ENCODE measurements around the gene RNPEPL1. TPM values are rescaled to one million over a fixed set of nuclear protein-coding genes. Genes with fewer than 3 reads are reported as not detected.

Gene RNPEPL1, protein sequence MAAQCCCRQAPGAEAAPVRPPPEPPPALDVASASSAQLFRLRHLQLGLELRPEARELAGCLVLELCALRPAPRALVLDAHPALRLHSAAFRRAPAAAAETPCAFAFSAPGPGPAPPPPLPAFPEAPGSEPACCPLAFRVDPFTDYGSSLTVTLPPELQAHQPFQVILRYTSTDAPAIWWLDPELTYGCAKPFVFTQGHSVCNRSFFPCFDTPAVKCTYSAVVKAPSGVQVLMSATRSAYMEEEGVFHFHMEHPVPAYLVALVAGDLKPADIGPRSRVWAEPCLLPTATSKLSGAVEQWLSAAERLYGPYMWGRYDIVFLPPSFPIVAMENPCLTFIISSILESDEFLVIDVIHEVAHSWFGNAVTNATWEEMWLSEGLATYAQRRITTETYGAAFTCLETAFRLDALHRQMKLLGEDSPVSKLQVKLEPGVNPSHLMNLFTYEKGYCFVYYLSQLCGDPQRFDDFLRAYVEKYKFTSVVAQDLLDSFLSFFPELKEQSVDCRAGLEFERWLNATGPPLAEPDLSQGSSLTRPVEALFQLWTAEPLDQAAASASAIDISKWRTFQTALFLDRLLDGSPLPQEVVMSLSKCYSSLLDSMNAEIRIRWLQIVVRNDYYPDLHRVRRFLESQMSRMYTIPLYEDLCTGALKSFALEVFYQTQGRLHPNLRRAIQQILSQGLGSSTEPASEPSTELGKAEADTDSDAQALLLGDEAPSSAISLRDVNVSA
- total RNA-seq (2022): 31.5 and 33.7 TPM in 2 replicates
- percentile 43 among the genes with signal in this experiment for Bru-seq, nascent RNA
- BruChase-seq, experiment 1, labeled RNA remaining after a 6-hour chase: percentile 62 among the genes with signal in this experiment
- BruChase-seq, experiment 2, labeled RNA remaining after a 2-hour chase: percentile 52 among the genes with signal in this experiment
- long read RNA-seq, full-length matches to known transcripts: 26 of 53 reads
- long read RNA-seq, partial matches to known transcripts: 7 of 53 reads
- long read RNA-seq, other reads (novel, unspliced or antisense): 20 of 53 reads

DNA sequence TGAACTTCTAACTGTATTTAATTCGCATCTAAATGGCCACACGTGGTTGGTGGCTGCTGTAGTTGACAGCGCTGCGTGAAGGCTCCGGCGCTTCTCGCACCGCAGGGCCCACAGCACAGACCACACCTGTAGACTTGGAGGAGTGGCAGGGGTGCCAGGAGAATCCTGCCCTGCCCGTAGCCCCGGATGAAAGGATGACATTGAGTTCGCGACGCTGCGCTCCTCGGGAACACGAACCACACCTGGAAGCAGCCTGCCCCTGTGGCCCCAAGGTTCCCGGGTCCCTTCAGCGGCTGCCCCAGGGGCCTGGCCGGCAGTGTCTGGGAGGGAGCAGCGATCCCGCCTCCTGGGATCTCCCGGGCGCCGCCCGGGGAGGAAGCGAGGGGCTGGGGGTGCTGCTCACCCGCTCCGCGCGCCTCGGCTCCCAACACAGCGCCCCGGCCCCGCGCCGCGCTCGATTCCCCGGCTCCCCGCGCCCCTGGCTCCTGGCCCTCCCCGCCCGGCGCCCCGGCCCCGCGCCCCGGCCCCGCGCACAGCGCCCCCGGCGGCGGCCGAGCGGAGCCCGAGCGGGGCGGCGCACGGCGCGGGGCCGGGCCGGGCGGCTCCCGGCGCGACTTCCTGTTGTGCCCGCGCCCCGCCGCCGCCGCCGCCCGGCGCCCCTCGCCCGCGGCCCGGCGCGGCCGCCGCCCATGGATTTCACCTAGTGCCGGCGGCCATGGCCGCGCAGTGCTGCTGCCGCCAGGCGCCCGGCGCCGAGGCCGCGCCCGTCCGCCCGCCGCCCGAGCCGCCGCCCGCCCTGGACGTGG, at the start of gene RNPEPL1:
RNPEPL1 (plus strand) TSS at position 613 of the 806 bp plus-strand sequence; CDS start at position 716, 103 bp downstream.
- TF ChIP-seq, protein P1, sequence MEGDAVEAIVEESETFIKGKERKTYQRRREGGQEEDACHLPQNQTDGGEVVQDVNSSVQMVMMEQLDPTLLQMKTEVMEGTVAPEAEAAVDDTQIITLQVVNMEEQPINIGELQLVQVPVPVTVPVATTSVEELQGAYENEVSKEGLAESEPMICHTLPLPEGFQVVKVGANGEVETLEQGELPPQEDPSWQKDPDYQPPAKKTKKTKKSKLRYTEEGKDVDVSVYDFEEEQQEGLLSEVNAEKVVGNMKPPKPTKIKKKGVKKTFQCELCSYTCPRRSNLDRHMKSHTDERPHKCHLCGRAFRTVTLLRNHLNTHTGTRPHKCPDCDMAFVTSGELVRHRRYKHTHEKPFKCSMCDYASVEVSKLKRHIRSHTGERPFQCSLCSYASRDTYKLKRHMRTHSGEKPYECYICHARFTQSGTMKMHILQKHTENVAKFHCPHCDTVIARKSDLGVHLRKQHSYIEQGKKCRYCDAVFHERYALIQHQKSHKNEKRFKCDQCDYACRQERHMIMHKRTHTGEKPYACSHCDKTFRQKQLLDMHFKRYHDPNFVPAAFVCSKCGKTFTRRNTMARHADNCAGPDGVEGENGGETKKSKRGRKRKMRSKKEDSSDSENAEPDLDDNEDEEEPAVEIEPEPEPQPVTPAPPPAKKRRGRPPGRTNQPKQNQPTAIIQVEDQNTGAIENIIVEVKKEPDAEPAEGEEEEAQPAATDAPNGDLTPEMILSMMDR (IDR thresholded peaks at IDR 0.05; ENCODE audit: unreplicated experiment): no peak
- intact Hi-C loops (cut with micrococcal nuclease): loop anchor here (2.0 to 5.0 kb wide), 2 partner anchors 19 to 56 kb away; partner anchors contain the start of gene CAPN10
- ChIA-PET POLR2A (interaction anchor here (1.1 to 10.7 kb wide), 7 partner anchors 7 to 272 kb away, joined by 3 to 275 read pairs (median 21); partner anchors contain the start of genes CAPN10 and DUSP28), CTCF (interaction anchor here (1.2 to 1.3 kb wide), 2 partner anchors 12 to 37 kb away, joined by 3 to 6 read pairs; no protein-coding TSS in a partner anchor)
- no peaks in the 10 kb centered on the region for H3K9me3 Mint-ChIP-seq (ENCODE audit: unreplicated experiment)
- peak; percentile 47 for DNase-seq (ENCODE audit: unreplicated experiment)
- peaks cover 28% of the 10 kb centered on the region for H3K4me1 Mint-ChIP-seq (ENCODE audit: insufficient read depth, unreplicated experiment)
- no peaks in the 10 kb centered on the region for H3K27me3 Mint-ChIP-seq (ENCODE audit: insufficient read depth, unreplicated experiment)
- H3K4me3 Mint-ChIP-seq (ENCODE audit: unreplicated experiment): peak within 1 kb of the TSS; percentile 78
- H3K27ac Mint-ChIP-seq (ENCODE audit: low read depth, unreplicated experiment): peak within 1 kb of the TSS; percentile 80
- no TSS peak for BruUV-seq (replicated peaks)
- H3K36me3 Mint-ChIP-seq (ENCODE audit: insufficient read depth, unreplicated experiment): peaks cover 8% of the 10 kb centered on the region

DNA sequence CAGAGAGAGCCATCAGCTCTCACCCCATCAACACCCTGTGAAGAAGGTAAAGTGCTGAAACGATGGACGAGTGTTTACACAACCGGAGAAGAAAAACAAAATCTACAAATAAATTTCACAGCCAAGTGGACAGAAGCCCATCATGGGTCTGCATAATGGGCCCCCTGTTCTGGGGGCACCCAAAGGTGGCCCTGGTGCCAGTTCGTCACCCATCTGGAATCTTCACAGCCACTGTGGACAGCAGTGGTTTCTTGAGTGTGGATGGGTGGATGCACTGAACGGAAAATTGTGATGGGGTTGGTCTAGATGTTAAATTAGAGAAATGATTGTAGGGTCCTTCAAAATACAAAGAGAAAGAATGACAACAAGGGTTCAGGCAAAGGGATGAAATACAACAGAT, 49.3 kb upstream of the RNPEPL1 start:
- Mint-ChIP-seq H3K9me3 (ENCODE audit: unreplicated experiment) (no peaks in the 10 kb centered on the region), H3K27me3 (ENCODE audit: insufficient read depth, unreplicated experiment) (no peaks in the 10 kb centered on the region), H3K4me3 (ENCODE audit: unreplicated experiment) (no peak overlapping the region), H3K27ac (ENCODE audit: low read depth, unreplicated experiment) (no peak overlapping the region), H3K36me3 (ENCODE audit: insufficient read depth, unreplicated experiment) (peaks cover 39% of the 10 kb centered on the region), H3K4me1 (ENCODE audit: insufficient read depth, unreplicated experiment) (peaks cover 5% of the 10 kb centered on the region)
- BruUV-seq (replicated peaks): no TSS peak
- POLR2A ChIA-PET: interaction anchor here (0.6 kb wide), 1 partner anchor 68 kb away, joined by 3 read pairs; no protein-coding TSS in a partner anchor
- CTCF ChIA-PET: interaction anchor here (0.5 kb wide), 1 partner anchor 128 kb away, joined by 3 read pairs; no protein-coding TSS in a partner anchor
- intact Hi-C loops (cut with micrococcal nuclease): no loop called here
- TF ChIP-seq, protein P1 (IDR thresholded peaks at IDR 0.05; ENCODE audit: unreplicated experiment): no peak
- no peak for DNase-seq (ENCODE audit: unreplicated experiment)

- Mint-ChIP-seq H3K27ac (ENCODE audit: low read depth, unreplicated experiment) (no peak overlapping the region), H3K36me3 (ENCODE audit: insufficient read depth, unreplicated experiment) (peaks cover 44% of the 10 kb centered on the region), H3K27me3 (ENCODE audit: insufficient read depth, unreplicated experiment) (no peaks in the 10 kb centered on the region), H3K4me3 (ENCODE audit: unreplicated experiment) (no peak overlapping the region), H3K9me3 (ENCODE audit: unreplicated experiment) (no peaks in the 10 kb centered on the region), H3K4me1 (ENCODE audit: insufficient read depth, unreplicated experiment) (no peaks in the 10 kb centered on the region)
- CTCF ChIA-PET: interaction anchor here (0.5 kb wide), 1 partner anchor 128 kb away, joined by 3 read pairs; no protein-coding TSS in a partner anchor
- no peak for DNase-seq (ENCODE audit: unreplicated experiment)
- intact Hi-C loops (cut with micrococcal nuclease): no loop called here
- TF ChIP-seq, protein P1 (IDR thresholded peaks at IDR 0.05; ENCODE audit: unreplicated experiment): no peak
- POLR2A ChIA-PET: no interaction called here
- BruUV-seq (replicated peaks): no TSS peak
Measured at GRCh38 chr2:240519396-240520129, 48.7 kb upstream of the RNPEPL1 start.
